ENCODE measurements around the gene IQSEC1.

IQSEC1 gene

GRCh38 chr3:12890610-12891390 is 182.4 kb downstream of the IQSEC1 start:
- no peaks in the 10 kb centered on the region for H3K9me3 ChIP-seq (ENCODE audit: control insufficient read depth, low read length)
- no peaks in the 10 kb centered on the region for H3K36me3 ChIP-seq (ENCODE audit: control insufficient read depth in 1 of 2, insufficient read depth in 2 of 2, low read depth in 1 of 2, low read length in 2 of 2)
- no peak overlapping the region for H2AFZ ChIP-seq (ENCODE audit: low read depth, low read length)
- H3K27ac ChIP-seq (ENCODE audit: low read length, poor library complexity, severe bottlenecking): no peak overlapping the region
- DNase-seq: no peak
- H4K91ac ChIP-seq (ENCODE audit: low read length): no peak overlapping the region
- peak overlapping the region; percentile 35 for H3K9ac ChIP-seq (ENCODE audit: low read length)
- H3K4me1 ChIP-seq (ENCODE audit: control insufficient read depth, insufficient read depth, low read depth, low read length): peaks cover 24% of the 10 kb centered on the region
- peak overlapping the region in 1 of 2 experiments; percentile 13 for H3K14ac ChIP-seq (ENCODE audit: low read length in 2 of 2)
- no peaks in the 10 kb centered on the region for H3K79me1 ChIP-seq (replicated peaks; ENCODE audit: low read length, poor library complexity, severe bottlenecking)
- H3K4ac ChIP-seq (ENCODE audit: low read depth in 1 of 2, low read length in 2 of 2): no peak overlapping the region
- H3K23ac ChIP-seq (ENCODE audit: low read length in 2 of 2): no peak overlapping the region
- no peak overlapping the region for H2BK12ac ChIP-seq (ENCODE audit: low read length in 2 of 2)
- no peak overlapping the region for H2BK120ac ChIP-seq (ENCODE audit: low read depth, low read length)
- H3K27me3 ChIP-seq (ENCODE audit: control insufficient read depth in 1 of 2, insufficient read depth in 1 of 2, low read length in 2 of 2): peaks cover 31 to 69% of the 10 kb centered on the region in 2 experiments
- no peak overlapping the region for H2AK5ac ChIP-seq (ENCODE audit: low read length, severe bottlenecking)
- H4K8ac ChIP-seq (ENCODE audit: low read length): no peak overlapping the region
- no peak overlapping the region for H3K18ac ChIP-seq (ENCODE audit: low read depth in 1 of 2, low read length in 2 of 2)
- no peak overlapping the region for H2BK15ac ChIP-seq (ENCODE audit: low read depth, poor library complexity, severe bottlenecking)
- H2BK5ac ChIP-seq (ENCODE audit: low read depth, low read length, poor library complexity, severe bottlenecking): no peak overlapping the region
- H3K4me3 ChIP-seq (ENCODE audit: insufficient read depth in 1 of 2, low read depth in 1 of 2, low read length in 2 of 2): no peak overlapping the region
- WGBS: 85% methylated on average over 8 of the region's 10 CpGs
- H3K4me2 ChIP-seq (ENCODE audit: low read length, poor library complexity, severe bottlenecking): no peak overlapping the region

GRCh38 chr3:12886736-12887135 is 186.5 kb downstream of the IQSEC1 start:
- no peaks in the 10 kb centered on the region for H3K9me3 ChIP-seq (ENCODE audit: control insufficient read depth, low read length)
- no peak overlapping the region for H3K9ac ChIP-seq (ENCODE audit: low read length)
- no peak overlapping the region for H2BK120ac ChIP-seq (ENCODE audit: low read depth, low read length)
- H2AFZ ChIP-seq (ENCODE audit: low read depth, low read length): no peak overlapping the region
- H3K79me1 ChIP-seq (replicated peaks; ENCODE audit: low read length, poor library complexity, severe bottlenecking): no peaks in the 10 kb centered on the region
- H3K36me3 ChIP-seq (ENCODE audit: control insufficient read depth in 1 of 2, insufficient read depth in 2 of 2, low read depth in 1 of 2, low read length in 2 of 2): no peaks in the 10 kb centered on the region
- H2AK5ac ChIP-seq (ENCODE audit: low read length, severe bottlenecking): no peak overlapping the region
- no peak overlapping the region for H4K8ac ChIP-seq (ENCODE audit: low read length)
- no peak overlapping the region for H3K4me3 ChIP-seq (ENCODE audit: insufficient read depth in 1 of 2, low read depth in 1 of 2, low read length in 2 of 2)
- H3K23ac ChIP-seq (ENCODE audit: low read length in 2 of 2): no peak overlapping the region
- 86% methylated on average over 12 of the region's 12 CpGs for WGBS
- H3K4ac ChIP-seq (ENCODE audit: low read depth in 1 of 2, low read length in 2 of 2): no peak overlapping the region
- H3K4me1 ChIP-seq (ENCODE audit: control insufficient read depth, insufficient read depth, low read depth, low read length): peaks cover 10% of the 10 kb centered on the region
- H3K14ac ChIP-seq (ENCODE audit: low read length in 2 of 2): no peak overlapping the region
- H3K27me3 ChIP-seq (ENCODE audit: control insufficient read depth in 1 of 2, insufficient read depth in 1 of 2, low read length in 2 of 2): peaks cover 41 to 66% of the 10 kb centered on the region in 2 experiments
- no peak for DNase-seq
- H4K91ac ChIP-seq (ENCODE audit: low read length): no peak overlapping the region
- H2BK5ac ChIP-seq (ENCODE audit: low read depth, low read length, poor library complexity, severe bottlenecking): no peak overlapping the region
- no peak overlapping the region for H2BK12ac ChIP-seq (ENCODE audit: low read length in 2 of 2)
- no peak overlapping the region for H3K27ac ChIP-seq (ENCODE audit: low read length, poor library complexity, severe bottlenecking)
- no peak overlapping the region for H3K4me2 ChIP-seq (ENCODE audit: low read length, poor library complexity, severe bottlenecking)
- H2BK15ac ChIP-seq (ENCODE audit: low read depth, poor library complexity, severe bottlenecking): no peak overlapping the region
- H3K18ac ChIP-seq (ENCODE audit: low read depth in 1 of 2, low read length in 2 of 2): no peak overlapping the region

GRCh38 chr3:12886106-12886679 is 187.0 kb downstream of the IQSEC1 start:
- Histone ChIP-seq H2AK5ac (ENCODE audit: low read length, severe bottlenecking) (no peak overlapping the region), H2BK15ac (ENCODE audit: low read depth, poor library complexity, severe bottlenecking) (no peak overlapping the region), H2BK5ac (ENCODE audit: low read depth, low read length, poor library complexity, severe bottlenecking) (no peak overlapping the region), H3K36me3 (ENCODE audit: control insufficient read depth in 1 of 2, insufficient read depth in 2 of 2, low read depth in 1 of 2, low read length in 2 of 2) (no peaks in the 10 kb centered on the region), H3K14ac (ENCODE audit: low read length in 2 of 2) (no peak overlapping the region), H3K23ac (ENCODE audit: low read length in 2 of 2) (no peak overlapping the region), H3K9ac (ENCODE audit: low read length) (no peak overlapping the region), H2BK12ac (ENCODE audit: low read length in 2 of 2) (no peak overlapping the region), H3K9me3 (ENCODE audit: control insufficient read depth, low read length) (no peaks in the 10 kb centered on the region), H3K4me1 (ENCODE audit: control insufficient read depth, insufficient read depth, low read depth, low read length) (peaks cover 8% of the 10 kb centered on the region), H3K18ac (ENCODE audit: low read depth in 1 of 2, low read length in 2 of 2) (no peak overlapping the region), H2AFZ (ENCODE audit: low read depth, low read length) (no peak overlapping the region), H3K79me1 (replicated peaks; ENCODE audit: low read length, poor library complexity, severe bottlenecking) (no peaks in the 10 kb centered on the region), H3K27ac (ENCODE audit: low read length, poor library complexity, severe bottlenecking) (no peak overlapping the region), H3K4ac (ENCODE audit: low read depth in 1 of 2, low read length in 2 of 2) (no peak overlapping the region), H3K4me2 (ENCODE audit: low read length, poor library complexity, severe bottlenecking) (no peak overlapping the region), H4K91ac (ENCODE audit: low read length) (no peak overlapping the region), H2BK120ac (ENCODE audit: low read depth, low read length) (no peak overlapping the region), H3K27me3 (ENCODE audit: control insufficient read depth in 1 of 2, insufficient read depth in 1 of 2, low read length in 2 of 2) (peaks cover 36 to 69% of the 10 kb centered on the region in 2 experiments), H3K4me3 (ENCODE audit: insufficient read depth in 1 of 2, low read depth in 1 of 2, low read length in 2 of 2) (no peak overlapping the region), H4K8ac (ENCODE audit: low read length) (no peak overlapping the region)
- WGBS: 85% methylated on average over 7 of the region's 10 CpGs
- DNase-seq: no peak

GRCh38 chr3:12885583-12885930 is 187.7 kb downstream of the IQSEC1 start:
- no peak overlapping the region for H2AFZ ChIP-seq (ENCODE audit: low read depth, low read length)

More at GRCh38 chr3:12885583-12885930, 187.7 kb downstream of the IQSEC1 start:
- no peaks in the 10 kb centered on the region for H3K36me3 ChIP-seq (ENCODE audit: control insufficient read depth in 1 of 2, insufficient read depth in 2 of 2, low read depth in 1 of 2, low read length in 2 of 2)
- peak overlapping the region in 1 of 2 experiments; percentile 93 for H3K14ac ChIP-seq (ENCODE audit: low read length in 2 of 2)
- no peak overlapping the region for H2AK5ac ChIP-seq (ENCODE audit: low read length, severe bottlenecking)
- peak overlapping the region in 1 of 2 experiments; percentile 72 for H3K23ac ChIP-seq (ENCODE audit: low read length in 2 of 2)
- H2BK12ac ChIP-seq (ENCODE audit: low read length in 2 of 2): no peak overlapping the region
- H4K91ac ChIP-seq (ENCODE audit: low read length): no peak overlapping the region
- peaks cover 29 to 67% of the 10 kb centered on the region in 2 experiments for H3K27me3 ChIP-seq (ENCODE audit: control insufficient read depth in 1 of 2, insufficient read depth in 1 of 2, low read length in 2 of 2)
- H3K18ac ChIP-seq (ENCODE audit: low read depth in 1 of 2, low read length in 2 of 2): no peak overlapping the region
- no peak overlapping the region for H3K27ac ChIP-seq (ENCODE audit: low read length, poor library complexity, severe bottlenecking)
- H3K4me3 ChIP-seq (ENCODE audit: insufficient read depth in 1 of 2, low read depth in 1 of 2, low read length in 2 of 2): no peak overlapping the region
- H3K4me1 ChIP-seq (ENCODE audit: control insufficient read depth, insufficient read depth, low read depth, low read length): peaks cover 5% of the 10 kb centered on the region
- no peak overlapping the region for H2BK120ac ChIP-seq (ENCODE audit: low read depth, low read length)
- H2BK5ac ChIP-seq (ENCODE audit: low read depth, low read length, poor library complexity, severe bottlenecking): no peak overlapping the region
- no peaks in the 10 kb centered on the region for H3K9me3 ChIP-seq (ENCODE audit: control insufficient read depth, low read length)
- H4K8ac ChIP-seq (ENCODE audit: low read length): no peak overlapping the region
- no peak overlapping the region for H3K4ac ChIP-seq (ENCODE audit: low read depth in 1 of 2, low read length in 2 of 2)
- no peaks in the 10 kb centered on the region for H3K79me1 ChIP-seq (replicated peaks; ENCODE audit: low read length, poor library complexity, severe bottlenecking)
- no peak overlapping the region for H3K9ac ChIP-seq (ENCODE audit: low read length)
- DNase-seq: no peak
- H3K4me2 ChIP-seq (ENCODE audit: low read length, poor library complexity, severe bottlenecking): no peak overlapping the region
- 82% methylated on average over 4 of the region's 4 CpGs for WGBS
- H2BK15ac ChIP-seq (ENCODE audit: low read depth, poor library complexity, severe bottlenecking): no peak overlapping the region

All from mesenchymal stem cell (in vitro differentiated cells and primary cell).